T-helper 1 cell treated with Interleukin-12 subunit alpha and Interleukin-12 subunit beta and Interleukin-4 antibody, amounts not matched to agents 30 ng/mL and 1 ng/mL, for 36 hours (primary cell): ENCODE measurements around the gene LSM3. TPM values are rescaled to one million over a fixed set of nuclear protein-coding genes. Genes with fewer than 3 reads are reported as not detected.

Source experiments
- intact Hi-C: fragments of 100-400 bp; cut with micrococcal nuclease; formaldehyde crosslinking; loops from one replicate; pipeline ENCODE4 v1.15.1; 2024
- total RNA-seq: library from RNA; stranded (reverse); gene quantifications from 2 replicates; pipeline ENCODE4 v1.2.3, GENCODE V29; 2022

Gene LSM3
- total RNA-seq, result 12.5 and 13.1 TPM in 2 replicates

GRCh38 chr3:14178247-14179113 is at the start of gene LSM3, which contains the start of gene XPC:
Gene LSM3 (plus strand): TSS chr3:14178817. CDS start chr3:14178861, 44 bp downstream.
Gene XPC (minus strand): TSS chr3:14178601. CDS start chr3:14178568, 33 bp downstream.
- intact Hi-C loops, result loop anchor here (1.0 to 10.0 kb wide), 15 partner anchors 34 to 1337 kb away; partner anchors contain the start of genes CAPN7, CCDC174, CHCHD4 and HDAC11

GRCh38 chr3:14129296-14129695 is 49.3 kb upstream of the LSM3 start:
- intact Hi-C loops, result loop anchor here (10.0 kb wide), 3 partner anchors 1114 to 1644 kb away; partner anchors contain the start of genes MKRN2 and TSEN2

GRCh38 chr3:14130230-14130629 is 48.4 kb upstream of the LSM3 start:
- intact Hi-C loops, result no loop called here

GRCh38 chr3:14130707-14131106 is 47.9 kb upstream of the LSM3 start:
- intact Hi-C loops, result no loop called here

GRCh38 chr3:14131134-14131533 is 47.5 kb upstream of the LSM3 start:
- intact Hi-C loops, result no loop called here

- intact Hi-C loops, result no loop called here
These were observed 46.5 kb upstream of the LSM3 start for GRCh38 chr3:14132120-14132519.

- intact Hi-C loops, result no loop called here
These were observed 45.9 kb upstream of the LSM3 start for GRCh38 chr3:14132689-14133088.

GRCh38 chr3:14133188-14133800 is 45.3 kb upstream of the LSM3 start:
- intact Hi-C loops, result no loop called here

GRCh38 chr3:14133876-14134275 is 44.7 kb upstream of the LSM3 start:
- intact Hi-C loops, result no loop called here

GRCh38 chr3:14134291-14134690 is 44.3 kb upstream of the LSM3 start:
- intact Hi-C loops, result no loop called here

GRCh38 chr3:14135581-14135980 is 43.0 kb upstream of the LSM3 start:
- intact Hi-C loops, result no loop called here

- intact Hi-C loops, result no loop called here
These were observed 41.6 kb upstream of the LSM3 start for GRCh38 chr3:14137004-14137403.

- intact Hi-C loops, result no loop called here
These were observed 41.2 kb upstream of the LSM3 start for GRCh38 chr3:14137445-14137844.

- intact Hi-C loops, result no loop called here
These were observed 40.3 kb upstream of the LSM3 start for GRCh38 chr3:14138109-14138877.

- intact Hi-C loops, result no loop called here
These were observed 39.5 kb upstream of the LSM3 start for GRCh38 chr3:14138878-14139655.

- intact Hi-C loops, result loop anchor here (5.0 kb wide), 1 partner anchor 717 kb away; the partner anchor contains the start of gene NUP210
These were observed 38.8 kb upstream of the LSM3 start for GRCh38 chr3:14139771-14140170.

GRCh38 chr3:14140668-14141067 is 37.9 kb upstream of the LSM3 start:
- intact Hi-C loops, result loop anchor here (5.0 kb wide), 1 partner anchor 718 kb away; the partner anchor contains the start of gene NUP210

- intact Hi-C loops, result loop anchor here (5.0 kb wide), 1 partner anchor 719 kb away; the partner anchor contains the start of gene NUP210
These were observed 37.5 kb upstream of the LSM3 start for GRCh38 chr3:14141144-14141543.

- intact Hi-C loops, result loop anchor here (5.0 kb wide), 1 partner anchor 719 kb away; the partner anchor contains the start of gene NUP210
These were observed 36.8 kb upstream of the LSM3 start for GRCh38 chr3:14141602-14142341.
